GM18868 (cell line): ENCODE data around the gene MADCAM1.

Experiments
- ATAC-seq: cut with Tn5 transposase; IDR thresholded peaks from one replicate; pipeline ENCODE4 v1.9.1; 2021; ENCODE audit warnings: mild to moderate bottlenecking, moderate library complexity; ENCODE audit not compliant: unreplicated experiment

Gene MADCAM1

DNA sequence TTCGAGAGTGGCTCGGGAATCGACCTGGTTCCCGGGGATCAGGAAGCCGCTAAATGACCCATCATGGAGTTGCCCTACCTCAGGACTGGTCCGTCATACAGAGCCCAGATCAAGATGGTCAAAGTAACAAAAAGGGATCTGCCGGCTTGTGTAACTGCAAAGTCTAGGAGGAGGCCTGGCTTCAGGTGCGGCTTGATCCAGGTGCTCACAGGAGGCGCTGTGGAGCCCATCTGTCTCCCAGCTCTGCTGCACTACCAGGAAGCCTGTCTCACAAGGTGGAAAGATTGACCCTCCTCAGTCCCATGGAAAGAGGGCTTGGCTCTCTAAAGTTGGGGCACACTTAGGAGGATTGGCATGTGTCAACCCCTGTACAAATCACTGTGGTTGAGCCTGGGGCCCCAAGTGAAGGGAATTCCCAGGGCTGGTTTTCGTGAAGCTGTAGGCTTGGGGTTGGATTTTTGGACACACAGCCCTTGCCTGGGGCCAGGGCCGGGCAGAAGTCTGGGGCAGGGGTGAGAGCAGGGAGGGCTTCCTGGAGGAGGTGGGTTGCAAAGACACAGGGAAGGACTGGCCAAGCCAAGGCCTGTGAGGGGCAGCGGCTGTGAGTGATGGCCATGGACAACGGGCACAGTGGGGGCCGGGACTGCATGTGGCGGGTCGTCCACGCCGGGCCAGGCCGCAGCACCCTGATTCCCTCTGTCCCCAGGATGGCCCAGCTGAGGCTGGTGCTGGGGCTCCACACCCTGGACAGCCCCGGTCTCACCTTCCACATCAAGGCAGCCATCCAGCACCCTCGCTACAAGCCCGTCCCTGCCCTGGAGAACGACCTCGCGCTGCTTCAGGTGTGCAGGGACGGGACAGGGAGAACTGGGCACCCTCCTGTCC lies 51.8 kb downstream of the MADCAM1 start:
- no peak for ATAC-seq

DNA sequence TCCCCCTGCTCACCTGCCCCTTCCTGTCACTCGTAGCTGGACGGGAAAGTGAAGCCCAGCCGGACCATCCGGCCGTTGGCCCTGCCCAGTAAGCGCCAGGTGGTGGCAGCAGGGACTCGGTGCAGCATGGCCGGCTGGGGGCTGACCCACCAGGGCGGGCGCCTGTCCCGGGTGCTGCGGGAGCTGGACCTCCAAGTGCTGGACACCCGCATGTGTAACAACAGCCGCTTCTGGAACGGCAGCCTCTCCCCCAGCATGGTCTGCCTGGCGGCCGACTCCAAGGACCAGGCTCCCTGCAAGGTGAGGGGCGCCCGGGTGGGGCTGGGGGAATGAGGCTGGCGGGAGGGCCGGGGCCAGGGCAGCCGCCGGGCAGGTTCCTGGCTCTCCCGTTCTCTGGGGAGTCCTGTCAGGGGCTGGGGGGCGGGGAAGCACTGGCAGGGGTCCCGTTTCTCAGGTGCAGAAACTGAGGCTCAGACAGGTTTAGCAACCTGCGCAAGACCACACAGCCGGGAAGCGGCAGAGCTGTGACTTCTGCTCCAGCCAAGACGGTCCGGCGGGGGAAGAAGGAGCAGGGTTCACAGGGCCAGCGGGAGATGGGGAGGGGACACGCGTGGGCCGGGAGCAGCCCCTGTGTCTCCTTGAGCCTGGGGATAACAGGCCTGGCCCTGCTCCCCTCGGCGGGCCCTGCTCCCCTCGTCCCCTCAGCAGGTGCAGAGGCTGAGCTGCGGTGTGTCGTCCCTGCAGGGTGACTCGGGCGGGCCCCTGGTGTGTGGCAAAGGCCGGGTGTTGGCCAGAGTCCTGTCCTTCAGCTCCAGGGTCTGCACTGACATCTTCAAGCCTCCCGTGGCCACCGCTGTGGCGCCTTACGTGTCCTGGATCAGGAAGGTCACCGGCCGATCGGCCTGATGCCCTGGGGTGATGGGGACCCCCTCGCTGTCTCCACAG lies 52.9 kb downstream of the MADCAM1 start:
- no peak for ATAC-seq

DNA sequence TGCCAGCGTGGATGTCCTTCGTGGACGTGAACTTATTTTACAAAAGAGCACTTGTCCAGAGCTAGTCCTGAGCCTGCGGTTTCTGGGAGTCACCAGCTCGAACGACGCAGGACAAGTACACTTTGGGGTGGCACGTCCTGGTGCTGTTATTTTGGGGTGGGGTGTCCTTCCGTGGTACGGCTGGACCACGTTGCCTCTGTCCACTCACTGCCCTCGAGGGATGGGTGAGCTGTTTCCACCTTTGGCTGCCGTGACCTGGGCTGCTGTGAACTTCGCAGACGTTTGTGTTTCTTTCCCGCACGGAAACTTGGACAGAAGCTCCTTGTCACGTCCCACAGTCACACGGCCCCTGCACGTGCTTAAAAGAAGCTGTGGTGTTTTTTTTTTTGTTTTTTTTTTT lies 58.5 kb downstream of the MADCAM1 start:
- no peak for ATAC-seq
